GM12878 (cell line): ENCODE results near the gene TNPO2. TPM values are rescaled to one million over a fixed set of nuclear protein-coding genes. Genes with fewer than 3 reads are reported as not detected.
A peak's percentile ranks its signal among the peaks of the same experiment; 100 is the strongest.

Experiments used
- ASH2L ChIP-seq: fragments of 300-600, 200-600 bp; sonication (generic); IDR thresholded peaks from 2 replicates; pipeline ENCODE4 v1.6.1; 2017; ENCODE audit warnings: low read depth, mild to moderate bottlenecking, borderline replicate concordance
- BHLHE40 ChIP-seq, 2 experiments: fragments of 450-650 bp in 1 of 2; IDR thresholded peaks; 2 replicates each; pipeline ENCODE4 v1.6.1; 2011 to 2017; ENCODE audit warnings: low read depth in 2 of 2, borderline replicate concordance in 1 of 2, improper control_type of control experiment in 1 of 2, low read length in 1 of 2, mild to moderate bottlenecking in 1 of 2
- CREB1 ChIP-seq: IDR thresholded peaks from 2 replicates; pipeline ENCODE4 v1.6.1; 2012; ENCODE audit warnings: low read depth, mild to moderate bottlenecking, inconsistent platforms
- GABPA ChIP-seq: IDR thresholded peaks from 2 replicates; pipeline ENCODE4 v1.6.1; 2014; ENCODE audit warnings: antibody characterized with exemption, low read depth, mild to moderate bottlenecking, inconsistent platforms
- HDAC6 ChIP-seq: fragments of 200-600 bp; sonication (generic); IDR thresholded peaks from one replicate; pipeline ENCODE4 v1.8.0; 2017; ENCODE audit warnings: antibody characterized with exemption; ENCODE audit not compliant: unreplicated experiment
- MEF2A ChIP-seq: IDR thresholded peaks from 2 replicates; pipeline ENCODE4 v1.6.1; 2011; ENCODE audit warnings: low read depth, mild to moderate bottlenecking, low read length, moderate library complexity; ENCODE audit not compliant: insufficient read depth
- MEF2B ChIP-seq: fragments of 450-650 bp; IDR thresholded peaks from 2 replicates; pipeline ENCODE4 v1.6.1; 2018; ENCODE audit warnings: mild to moderate bottlenecking, moderate library complexity; ENCODE audit not compliant: partially characterized antibody, poor library complexity, severe bottlenecking
- MYC ChIP-seq: IDR thresholded peaks from 2 replicates; pipeline ENCODE4 v1.6.1; 2011; ENCODE audit warnings: mild to moderate bottlenecking, low read length, moderate library complexity, inconsistent platforms; ENCODE audit not compliant: insufficient read depth, insufficient replicate concordance, insufficient read length, severe bottlenecking
- NFYA ChIP-seq: IDR thresholded peaks from 2 replicates; pipeline ENCODE4 v1.6.1; 2011; ENCODE audit warnings: low read depth, mild to moderate bottlenecking, low read length, improper control_type of control experiment, borderline replicate concordance
- NFYB ChIP-seq: IDR thresholded peaks from 2 replicates; pipeline ENCODE4 v1.6.1; 2011; ENCODE audit warnings: low read depth, mild to moderate bottlenecking, low read length, improper control_type of control experiment, moderate library complexity; ENCODE audit not compliant: insufficient read depth
- NR2C2 ChIP-seq: IDR thresholded peaks from 2 replicates; pipeline ENCODE4 v1.6.1; 2011; ENCODE audit warnings: borderline replicate concordance, low read depth; ENCODE audit not compliant: control insufficient read depth, insufficient read length
- PAX8 ChIP-seq: fragments of 450-650 bp; IDR thresholded peaks from 2 replicates; pipeline ENCODE4 v1.6.1; 2017; ENCODE audit warnings: mild to moderate bottlenecking, moderate library complexity
- RAD51 ChIP-seq: fragments of 450-650 bp; IDR thresholded peaks from 2 replicates; pipeline ENCODE4 v1.6.1; 2016; ENCODE audit warnings: moderate library complexity, mild to moderate bottlenecking, inconsistent platforms
- RBBP5 ChIP-seq: fragments of 200-600 bp; sonication (generic); conservative IDR thresholded peaks from 2 replicates; pipeline ENCODE4 v1.6.1; 2016
- RCOR1 ChIP-seq: conservative IDR thresholded peaks from 2 replicates; pipeline ENCODE4 v1.6.1; 2012; ENCODE audit warnings: low read depth, low read length, improper control_type of control experiment
- RELB ChIP-seq: fragments of 450-650 bp; IDR thresholded peaks from 2 replicates; pipeline ENCODE4 v1.6.1; 2017; ENCODE audit warnings: low read depth, mild to moderate bottlenecking, moderate library complexity
- RFX5 ChIP-seq: IDR thresholded peaks from 2 replicates; pipeline ENCODE4 v1.6.1; 2011; ENCODE audit warnings: low read depth, low read length, improper control_type of control experiment
- SMAD1 ChIP-seq: fragments of 450-650 bp; IDR thresholded peaks from 2 replicates; pipeline ENCODE4 v1.6.1; 2018; ENCODE audit warnings: mild to moderate bottlenecking, low read depth; ENCODE audit not compliant: partially characterized antibody
- SUZ12 ChIP-seq: fragments of 200-600 bp; sonication (generic); IDR thresholded peaks from one replicate; pipeline ENCODE4 v1.6.1; 2018; ENCODE audit warnings: antibody characterized with exemption, mild to moderate bottlenecking; ENCODE audit not compliant: unreplicated experiment
- USF2 ChIP-seq: IDR thresholded peaks from 2 replicates; pipeline ENCODE4 v1.6.1; 2011; ENCODE audit warnings: low read depth, low read length, improper control_type of control experiment, borderline replicate concordance
- ZBTB4 ChIP-seq: fragments of 450-650 bp; formaldehyde crosslinking; IDR thresholded peaks from 2 replicates; pipeline ENCODE4 v1.4.0; 2022; ENCODE audit warnings: mild to moderate bottlenecking, moderate library complexity
- ZNF217 ChIP-seq: fragments of 450-650 bp; IDR thresholded peaks from 2 replicates; pipeline ENCODE4 v1.6.1; 2017; ENCODE audit warnings: antibody characterized with exemption, mild to moderate bottlenecking
- ZNF24 ChIP-seq: fragments of 450-650 bp; IDR thresholded peaks from 2 replicates; pipeline ENCODE4 v1.6.1; 2017; ENCODE audit warnings: antibody characterized with exemption, mild to moderate bottlenecking
- ZNF384 ChIP-seq: IDR thresholded peaks from 2 replicates; pipeline ENCODE4 v1.6.1; 2012; ENCODE audit warnings: low read depth, mild to moderate bottlenecking, low read length, improper control_type of control experiment, borderline replicate concordance
- polyA plus RNA-seq, 11 experiments: library from polyadenylated mRNA; depleted of rRNA in 4 of 11; unstranded in 6 of 11; stranded (reverse) in 5 of 11; fragments of >200 nt; fragmentation: Nextera tagmentation in 4 of 11; fragmentation: Illumina TruSeq in 1 of 11; extraction: Ambion mirVana in 4 of 11; extraction: Trizol in 1 of 11; gene quantifications; 1 replicate in 1 of 11; 2 replicates in 10 of 11; pipeline versions ENCODE4 v1.2.1 to v1.2.3, GENCODE V29; 2011 to 2016; ENCODE audit warnings: inconsistent platforms in 2 of 11, missing spikeins in 2 of 11, low read depth in 1 of 11
- total RNA-seq, 4 experiments: library from RNA; depleted of rRNA in 3 of 4; stranded (reverse); fragments of >200 nt in 3 of 4; fragmentation: Illumina TruSeq in 1 of 4; extraction: Trizol in 1 of 4; gene quantifications; 2 replicates each; pipeline versions ENCODE4 v1.2.1 to v1.2.3, GENCODE V29; 2013 to 2021

Gene TNPO2
- total and polyA plus RNA-seq, 10 of the 15 experiments (the other 5 are each of a cell fraction or from before 2014, with no cell fraction given) = 5.5 to 99.7 (median 29.6) TPM

- TF ChIP-seq NR2C2 (no peak), ASH2L (no peak), CREB1 (peak; percentile 75), MEF2A (0 out of 2 replicates have a peak, but pooled peaks have one; percentile 10), ZNF217 (no peak), RCOR1 (no peak), RFX5 (no peak), GABPA (peak; percentile 83), BHLHE40 (IDR thresholded peaks at IDR 0.05; ENCODE audit: borderline replicate concordance in 1 of 2, low read depth in 2 of 2, low read length in 1 of 2) (peak; percentile 97 to 100), ZNF384 (peak; percentile 99), SUZ12 (no peak), NFYA (no peak), ZBTB4 (CRISPR knock-in tag) (peak; percentile 95), RAD51 (peak; percentile 100), RELB (peak; percentile 84), RBBP5 (no peak), MEF2B (peak; percentile 77), NFYB (peak; percentile 86), SMAD1 (no peak), PAX8 (no peak), USF2 (peak; percentile 99), HDAC6 (no peak), MYC (no peak), ZNF24 (no peak)
Measured at GRCh38 chr19:12722566-12723380, 959 bp downstream of the TNPO2 start (continued).
